Keratinocyte (primary cell): ENCODE data around the gene IL1RAPL1. TPM values are rescaled to one million over a fixed set of nuclear protein-coding genes. Genes with fewer than 3 reads are reported as not detected.

Source experiments
- DNase-seq: peaks from one replicate; pipeline ENCODE4 v3.0.0-alpha.2; 2011; ENCODE audit warnings: low read depth, missing footprints, low spot score
- FAIRE-seq: peaks from 2 replicates; lab custom pipeline; 2011; peaks lifted over from hg19 to GRCh38; lab: Jason Lieb, UNC
- H2AFZ ChIP-seq: 2 replicates; pipeline ENCODE4 v1.6.0; 2012; ENCODE audit warnings: low read length, control low read depth, inconsistent platforms; ENCODE audit not compliant: control insufficient read depth
- H3K27ac ChIP-seq: 2 replicates; pipeline ENCODE4 v1.5.1; 2011; ENCODE audit warnings: low read length; ENCODE audit not compliant: control insufficient read depth, insufficient read depth
- H3K27me3 ChIP-seq: 3 replicates; pipeline ENCODE4 v1.6.0; 2011; ENCODE audit warnings: low read length; ENCODE audit not compliant: control insufficient read depth, insufficient read depth; ENCODE audit errors: extremely low read depth
- H3K36me3 ChIP-seq, 2 experiments: 2 replicates in 1 of 2; 3 replicates in 1 of 2; pipeline ENCODE4 v1.5.1; 2011; ENCODE audit warnings: low read length in 2 of 2, mild to moderate bottlenecking in 1 of 2; ENCODE audit not compliant: control insufficient read depth in 2 of 2, insufficient read depth in 2 of 2; ENCODE audit errors: extremely low read depth in 1 of 2
- H3K4me1 ChIP-seq: 3 replicates; pipeline ENCODE4 v1.5.1; 2011; ENCODE audit warnings: low read length; ENCODE audit not compliant: control insufficient read depth, insufficient read depth; ENCODE audit errors: extremely low read depth
- H3K4me2 ChIP-seq: 3 replicates; pipeline ENCODE4 v1.6.0; 2011; ENCODE audit warnings: low read depth, low read length; ENCODE audit not compliant: control insufficient read depth, insufficient read depth; ENCODE audit errors: extremely low read depth
- H3K4me3 ChIP-seq, 3 experiments: fragments of 200-600 bp in 1 of 3; sonication (generic) in 1 of 3; 2 replicates in 2 of 3; 3 replicates in 1 of 3; pipeline ENCODE4 v1.5.1; 2011 to 2016; ENCODE audit warnings: low read length in 3 of 3, mild to moderate bottlenecking in 3 of 3, control low read depth in 2 of 3, inconsistent platforms in 1 of 3, low read depth in 1 of 3, mixed read lengths in 1 of 3, mixed run types in 1 of 3, moderate library complexity in 1 of 3; ENCODE audit not compliant: control insufficient read depth in 2 of 3, insufficient read depth in 2 of 3; ENCODE audit errors: extremely low read depth in 1 of 3
- H3K79me2 ChIP-seq: 2 replicates; pipeline ENCODE4 v1.6.0; 2012; ENCODE audit warnings: low read length; ENCODE audit not compliant: control insufficient read depth, insufficient read depth
- H3K9ac ChIP-seq: 3 replicates; pipeline ENCODE4 v1.6.0; 2011; ENCODE audit warnings: low read length; ENCODE audit not compliant: control insufficient read depth, insufficient read depth; ENCODE audit errors: extremely low read depth
- H3K9me1 ChIP-seq: 3 replicates; pipeline ENCODE4 v1.6.0; 2011; ENCODE audit warnings: low read length; ENCODE audit not compliant: control insufficient read depth, insufficient read depth; ENCODE audit errors: extremely low read depth
- H3K9me3 ChIP-seq: 2 replicates; pipeline ENCODE4 v1.5.1; 2012; ENCODE audit warnings: low read depth, low read length; ENCODE audit not compliant: control insufficient read depth
- H4K20me1 ChIP-seq: 3 replicates; pipeline ENCODE4 v1.6.0; 2011; ENCODE audit warnings: low read length; ENCODE audit not compliant: control insufficient read depth, insufficient read depth; ENCODE audit errors: extremely low read depth
- CTCF ChIP-seq, 3 experiments: IDR thresholded peaks in 1 of 3; conservative IDR thresholded peaks in 1 of 3; optimal IDR thresholded peaks in 1 of 3; 2 replicates in 2 of 3; 3 replicates in 1 of 3; pipeline versions ENCODE3 to v1.5.1; 2011; ENCODE audit warnings: low read length in 3 of 3, mild to moderate bottlenecking in 3 of 3, moderate library complexity in 2 of 3, control low read depth in 1 of 3, inconsistent platforms in 1 of 3; ENCODE audit not compliant: insufficient read depth in 2 of 3; ENCODE audit errors: extremely low read depth in 1 of 3
- EZH2 ChIP-seq: IDR thresholded peaks from one replicate; pipeline ENCODE4 v1.6.1; 2012; ENCODE audit warnings: inconsistent platforms, mild to moderate bottlenecking, low read length, moderate library complexity
- dilution Hi-C: fragments of 300-500 bp; cut with MboI; formaldehyde crosslinking; loops from one replicate; pipeline ENCODE4 v1.7.0; 2020; ENCODE audit warnings: low sequenced_read_pairs; ENCODE audit not compliant: extremely low pct_ligation_motif_present
- polyA plus RNA-seq, 5 experiments: library from polyadenylated mRNA; depleted of rRNA in 3 of 5; stranded (reverse) in 3 of 5; stranded (forward) in 1 of 5; unstranded in 1 of 5; fragments of >200 nt; gene quantifications; 1 replicate in 1 of 5; 2 replicates in 3 of 5; 3 replicates in 1 of 5; pipeline versions ENCODE4 v1.2.1 to v1.2.3, GENCODE V29; 2011 to 2012; ENCODE audit warnings: missing spikeins in 2 of 5, low read depth in 1 of 5, low replicate concordance in 1 of 5

The IL1RAPL1 gene
- polyA plus RNA-seq, 1 donor (not counting 4 experiments of a cell fraction or from before 2014, with no cell fraction given): 2.8 TPM

- Histone ChIP-seq H3K4me3 (no peak overlapping the region), H3K9me1 (no peaks in the 10 kb centered on the region), H3K36me3 (no peaks in the 10 kb centered on the region), H3K27me3 (no peaks in the 10 kb centered on the region), H3K9me3 (no peaks in the 10 kb centered on the region), H4K20me1 (no peaks in the 10 kb centered on the region), H3K9ac (no peak overlapping the region), H3K4me2 (no peak overlapping the region), H2AFZ (no peak overlapping the region), H3K27ac (no peak overlapping the region), H3K79me2 (no peaks in the 10 kb centered on the region), H3K4me1 (no peaks in the 10 kb centered on the region)
- dilution Hi-C loops: no loop called here
- no peak for DNase-seq
- TF ChIP-seq EZH2 (no peak), CTCF (optimal IDR thresholded peaks at IDR 0.05 in 1 of 3, IDR thresholded peaks at IDR 0.05 in 1 of 3, conservative IDR thresholded peaks at IDR 0.05 in 1 of 3; ENCODE audit: extremely low read depth in 1 of 3, insufficient read depth in 2 of 3, low read length in 3 of 3) (no peak)
- FAIRE-seq: no peak
These were observed 22.8 kb downstream of the IL1RAPL1 start for GRCh38 chrX:28609917-28610613.

- Histone ChIP-seq H3K36me3 (no peaks in the 10 kb centered on the region), H3K4me3 (no peak overlapping the region), H3K27me3 (no peaks in the 10 kb centered on the region), H3K9me3 (no peaks in the 10 kb centered on the region), H4K20me1 (no peaks in the 10 kb centered on the region), H3K79me2 (no peaks in the 10 kb centered on the region), H3K27ac (no peak overlapping the region), H3K9ac (no peak overlapping the region), H2AFZ (no peak overlapping the region), H3K4me1 (no peaks in the 10 kb centered on the region), H3K4me2 (no peak overlapping the region), H3K9me1 (no peaks in the 10 kb centered on the region)
- TF ChIP-seq CTCF (optimal IDR thresholded peaks at IDR 0.05 in 1 of 3, IDR thresholded peaks at IDR 0.05 in 1 of 3, conservative IDR thresholded peaks at IDR 0.05 in 1 of 3; ENCODE audit: extremely low read depth in 1 of 3, insufficient read depth in 2 of 3, low read length in 3 of 3) (no peak), EZH2 (no peak)
- no peak for FAIRE-seq
- DNase-seq: no peak
- dilution Hi-C loops: no loop called here
These were observed 23.5 kb downstream of the IL1RAPL1 start for GRCh38 chrX:28610746-28611145.
